A673 (cell line): ENCODE measurements around the gene SEMA3A. TPM values are rescaled to one million over a fixed set of nuclear protein-coding genes. Genes with fewer than 3 reads are reported as not detected.

Experiments
- BruUV-seq: library from RNA; stranded (reverse); fragments of 400-500 nt; replicated peaks from 2 replicates; lab custom pipeline; 2021; lab: Mats Ljungman, UMichigan
- CTCF ChIA-PET: fragments of 300-600 bp; sonication (Branson Sonifier 250); formaldehyde crosslinking; loops from one replicate; lab custom pipeline; 2022; ENCODE audit warnings: antibody characterized with exemption; lab: Charles Lee
- POLR2A ChIA-PET: fragments of 300-600 bp; sonication (Branson Sonifier 250); formaldehyde crosslinking; loops from one replicate; lab custom pipeline; 2022; ENCODE audit warnings: antibody characterized with exemption; ENCODE audit not compliant: low non-redundant PET; lab: Charles Lee
- DNase-seq: peaks from one replicate; pipeline ENCODE4 v3.0.0-alpha.2; 2015; ENCODE audit warnings: low spot score
- H3K27ac ChIP-seq: fragments of 200-600 bp; sonication (generic); 2 replicates; pipeline ENCODE4 v1.5.1; 2016; ENCODE audit warnings: mixed run types, low read depth, mild to moderate bottlenecking, mixed read lengths, antibody characterized with exemption, low read length; ENCODE audit not compliant: poor library complexity, severe bottlenecking
- H3K27me3 ChIP-seq: fragments of 200-600 bp; sonication (generic); replicated peaks from 2 replicates; pipeline ENCODE4 v1.6.1; 2017; ENCODE audit warnings: mixed run types, low read depth, mild to moderate bottlenecking, mixed read lengths, antibody characterized with exemption, low read length; ENCODE audit not compliant: insufficient read depth, poor library complexity
- H3K36me3 ChIP-seq: fragments of 200-600 bp; sonication (generic); 2 replicates; pipeline ENCODE4 v1.6.1; 2016; ENCODE audit warnings: mixed run types, mild to moderate bottlenecking, mixed read lengths, antibody characterized with exemption, low read length; ENCODE audit not compliant: insufficient read depth, poor library complexity, severe bottlenecking
- H3K4me1 ChIP-seq: fragments of 200-600 bp; sonication (generic); 2 replicates; pipeline ENCODE4 v1.6.1; 2017; ENCODE audit warnings: mixed run types, mild to moderate bottlenecking, mixed read lengths, antibody characterized with exemption, low read length; ENCODE audit not compliant: insufficient read depth, poor library complexity, severe bottlenecking
- H3K4me3 ChIP-seq: fragments of 200-600 bp; sonication (generic); 2 replicates; pipeline ENCODE4 v1.5.1; 2016; ENCODE audit warnings: low read depth, mixed run types, mild to moderate bottlenecking, mixed read lengths, low read length; ENCODE audit not compliant: poor library complexity, severe bottlenecking
- H3K9me3 ChIP-seq: fragments of 200-600 bp; sonication (generic); 2 replicates; pipeline ENCODE4 v1.6.1; 2016; ENCODE audit warnings: mixed run types, low read depth, mild to moderate bottlenecking, mixed read lengths, antibody characterized with exemption, low read length; ENCODE audit not compliant: poor library complexity, severe bottlenecking
- EZH2 ChIP-seq: fragments of 200-600 bp; sonication (generic); IDR thresholded peaks from 2 replicates; pipeline ENCODE4 v1.6.1; 2017; ENCODE audit warnings: borderline replicate concordance, low read depth, mild to moderate bottlenecking, mixed read lengths, antibody characterized with exemption, low read length; ENCODE audit not compliant: poor library complexity, severe bottlenecking
- intact Hi-C: fragments of 100-400 bp; cut with micrococcal nuclease; formaldehyde crosslinking; loops from one replicate; pipeline ENCODE4 v1.10.0; 2022; ENCODE audit not compliant: unreplicated experiment
- total RNA-seq: library from RNA; stranded (reverse); gene quantifications from 2 replicates; pipeline ENCODE4 v1.2.3, GENCODE V29; 2021
- TF ChIP-seq, protein P1 (sequence below): fragments of 300-800, 200-600 bp; sonication (generic); conservative IDR thresholded peaks from 2 replicates; pipeline ENCODE4 v1.5.1; 2017; ENCODE audit warnings: low read depth, mild to moderate bottlenecking, antibody characterized with exemption, low read length, moderate library complexity, mixed read lengths

The SEMA3A gene
- total RNA-seq, 1 experiment from 2014 or later = 22.8 TPM

GRCh38 chr7:84091318-84091717, 103.3 kb downstream of the SEMA3A start:
- H3K4me1 ChIP-seq = peaks cover 37% of the 10 kb centered on the region
- peak overlapping the region; percentile 71 for H3K27ac ChIP-seq
- H3K36me3 ChIP-seq = no peaks in the 10 kb centered on the region
- TF ChIP-seq, protein P1, sequence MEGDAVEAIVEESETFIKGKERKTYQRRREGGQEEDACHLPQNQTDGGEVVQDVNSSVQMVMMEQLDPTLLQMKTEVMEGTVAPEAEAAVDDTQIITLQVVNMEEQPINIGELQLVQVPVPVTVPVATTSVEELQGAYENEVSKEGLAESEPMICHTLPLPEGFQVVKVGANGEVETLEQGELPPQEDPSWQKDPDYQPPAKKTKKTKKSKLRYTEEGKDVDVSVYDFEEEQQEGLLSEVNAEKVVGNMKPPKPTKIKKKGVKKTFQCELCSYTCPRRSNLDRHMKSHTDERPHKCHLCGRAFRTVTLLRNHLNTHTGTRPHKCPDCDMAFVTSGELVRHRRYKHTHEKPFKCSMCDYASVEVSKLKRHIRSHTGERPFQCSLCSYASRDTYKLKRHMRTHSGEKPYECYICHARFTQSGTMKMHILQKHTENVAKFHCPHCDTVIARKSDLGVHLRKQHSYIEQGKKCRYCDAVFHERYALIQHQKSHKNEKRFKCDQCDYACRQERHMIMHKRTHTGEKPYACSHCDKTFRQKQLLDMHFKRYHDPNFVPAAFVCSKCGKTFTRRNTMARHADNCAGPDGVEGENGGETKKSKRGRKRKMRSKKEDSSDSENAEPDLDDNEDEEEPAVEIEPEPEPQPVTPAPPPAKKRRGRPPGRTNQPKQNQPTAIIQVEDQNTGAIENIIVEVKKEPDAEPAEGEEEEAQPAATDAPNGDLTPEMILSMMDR = no peak
- TF ChIP-seq EZH2 = no peak
- H3K4me3 ChIP-seq = no peak overlapping the region
- DNase-seq = peak; percentile 51
- BruUV-seq = no TSS peak
- intact Hi-C loops = no loop called here
- no peaks in the 10 kb centered on the region for H3K9me3 ChIP-seq
- ChIA-PET POLR2A (no interaction called here), CTCF (no interaction called here)
- no peaks in the 10 kb centered on the region for H3K27me3 ChIP-seq

DNA sequence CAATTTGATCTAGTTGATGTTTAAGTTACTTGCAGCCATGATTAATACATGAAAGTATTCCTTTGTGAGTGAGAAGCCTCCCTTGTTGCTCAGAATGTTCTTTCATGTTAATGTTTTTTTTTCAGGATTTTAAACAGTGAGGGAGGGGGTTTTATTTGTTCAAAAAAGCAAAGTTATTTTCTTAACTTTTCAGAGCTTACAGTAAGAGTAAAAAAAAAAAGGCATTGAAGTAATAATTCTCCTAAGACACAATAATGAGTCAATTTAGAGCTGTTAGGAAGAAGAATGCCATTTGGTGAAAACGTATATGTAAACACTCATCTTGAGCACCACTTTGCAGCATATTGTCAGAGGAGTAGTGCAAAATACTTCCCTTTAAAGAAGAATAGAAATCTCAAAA, 105.8 kb downstream of the SEMA3A start:
- peaks cover 56% of the 10 kb centered on the region for H3K4me1 ChIP-seq
- no peak overlapping the region for H3K4me3 ChIP-seq
- no peaks in the 10 kb centered on the region for H3K36me3 ChIP-seq
- no peaks in the 10 kb centered on the region for H3K9me3 ChIP-seq
- peak overlapping the region; percentile 52 for H3K27ac ChIP-seq
- intact Hi-C loops = loop anchor here (2.0 kb wide), 1 partner anchor 20 kb away; no protein-coding TSS in a partner anchor
- no TSS peak for BruUV-seq
- TF ChIP-seq, protein P1 = no peak
- no peak for TF ChIP-seq EZH2
- ChIA-PET CTCF (no interaction called here), POLR2A (interaction anchor here (0.6 kb wide), 1 partner anchor 119 kb away, joined by 3 read pairs; no protein-coding TSS in a partner anchor)
- H3K27me3 ChIP-seq = no peaks in the 10 kb centered on the region
- DNase-seq = no peak

GRCh38 chr7:84085998-84086397, 108.6 kb downstream of the SEMA3A start:
- peaks cover 44% of the 10 kb centered on the region for H3K4me1 ChIP-seq
- DNase-seq = peak; percentile 37
- H3K27ac ChIP-seq = peak overlapping the region; percentile 77
- no peaks in the 10 kb centered on the region for H3K36me3 ChIP-seq
- no peaks in the 10 kb centered on the region for H3K9me3 ChIP-seq
- TF ChIP-seq EZH2 = no peak
- TF ChIP-seq, protein P1 = no peak
- no peaks in the 10 kb centered on the region for H3K27me3 ChIP-seq
- no peak overlapping the region for H3K4me3 ChIP-seq
- POLR2A ChIA-PET = no interaction called here
- no TSS peak for BruUV-seq
- CTCF ChIA-PET = no interaction called here
- intact Hi-C loops = no loop called here
